ENCODE data around the gene ARPC3.
A peak's percentile ranks its signal among the peaks of the same experiment; 100 is the strongest.
"Not testable (repeated sequence)": the region's sequence is repeated elsewhere in the genome, so short reads cannot be mapped to it uniquely, and the experiment has no call there.

Gene ARPC3

GRCh38 chr12:110431957-110432587 is 18.1 kb downstream of the ARPC3 start:
- peak overlapping the region; percentile 51 for H3K27ac ChIP-seq
- TF ChIP-seq CTCF (IDR thresholded peaks at IDR 0.05) (no peak), ZFX (IDR thresholded peaks at IDR 0.05; ENCODE audit: borderline replicate concordance) (no peak)

GRCh38 chr12:110429676-110430075 is 20.5 kb downstream of the ARPC3 start:
- H3K27ac ChIP-seq: not testable (repeated sequence)

DNA sequence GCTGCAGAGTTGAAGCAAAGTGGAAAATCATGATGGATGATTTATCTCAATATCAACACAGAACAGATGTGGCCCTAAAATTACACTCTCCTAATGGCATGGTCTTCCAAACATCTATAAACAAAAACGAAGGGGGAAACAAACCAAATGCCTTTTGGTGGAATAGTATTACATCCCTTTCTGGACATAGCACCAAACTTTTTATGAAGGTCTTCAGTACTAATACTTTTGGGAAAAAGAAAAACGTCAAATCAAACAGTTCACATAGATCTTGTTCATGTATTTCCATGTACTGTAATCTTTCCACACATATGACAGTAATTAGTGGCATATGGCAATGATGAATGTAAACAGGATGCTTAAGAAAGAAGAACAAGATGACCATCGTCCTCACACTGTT is 23.7 kb downstream of the ARPC3 start:
- H3K27ac ChIP-seq: no peak overlapping the region
- TF ChIP-seq ZFX (IDR thresholded peaks at IDR 0.05; ENCODE audit: borderline replicate concordance) (no peak), CTCF (IDR thresholded peaks at IDR 0.05) (no peak)

GRCh38 chr12:110424237-110424636 is 25.9 kb downstream of the ARPC3 start:
- TF ChIP-seq ZFX (IDR thresholded peaks at IDR 0.05; ENCODE audit: borderline replicate concordance) (no peak), CTCF (IDR thresholded peaks at IDR 0.05) (no peak)
- no peak overlapping the region for H3K27ac ChIP-seq

- TF ChIP-seq ZFX (IDR thresholded peaks at IDR 0.05; ENCODE audit: borderline replicate concordance): no peak
- no peak for TF ChIP-seq CTCF (IDR thresholded peaks at IDR 0.05)
- no peak overlapping the region for H3K27ac ChIP-seq
Observed at GRCh38 chr12:110421701-110422100, 28.4 kb downstream of the ARPC3 start.

GRCh38 chr12:110421159-110421661 is 28.9 kb downstream of the ARPC3 start:
- H3K27ac ChIP-seq: no peak overlapping the region
- TF ChIP-seq CTCF (IDR thresholded peaks at IDR 0.05): no peak
- no peak for TF ChIP-seq ZFX (IDR thresholded peaks at IDR 0.05; ENCODE audit: borderline replicate concordance)

GRCh38 chr12:110420644-110421043 is 29.5 kb downstream of the ARPC3 start:
- not testable (repeated sequence) for H3K27ac ChIP-seq

DNA sequence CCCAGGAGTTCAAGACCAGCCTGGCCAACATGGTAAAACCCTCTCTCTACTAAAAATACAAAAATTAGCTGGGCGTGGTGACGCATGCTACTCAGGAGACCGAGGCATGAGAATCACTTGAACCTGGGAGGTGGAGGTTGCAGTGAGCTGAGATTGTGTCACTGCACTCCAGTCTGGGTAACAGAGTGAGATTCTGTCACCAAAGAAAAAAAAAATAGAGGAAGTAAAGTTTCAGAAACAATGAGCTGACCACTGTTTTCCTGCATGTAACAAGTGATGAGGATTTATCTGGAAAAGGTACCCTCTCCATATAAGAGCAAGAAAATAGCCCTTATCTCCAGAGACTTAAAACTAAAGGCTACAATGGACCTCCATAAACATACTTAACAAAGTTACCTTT is 33.0 kb downstream of the ARPC3 start:
- not testable (repeated sequence) for H3K27ac ChIP-seq

GRCh38 chr12:110410086-110410485 is 40.1 kb downstream of the ARPC3 start:
- not testable (repeated sequence) for H3K27ac ChIP-seq

DNA sequence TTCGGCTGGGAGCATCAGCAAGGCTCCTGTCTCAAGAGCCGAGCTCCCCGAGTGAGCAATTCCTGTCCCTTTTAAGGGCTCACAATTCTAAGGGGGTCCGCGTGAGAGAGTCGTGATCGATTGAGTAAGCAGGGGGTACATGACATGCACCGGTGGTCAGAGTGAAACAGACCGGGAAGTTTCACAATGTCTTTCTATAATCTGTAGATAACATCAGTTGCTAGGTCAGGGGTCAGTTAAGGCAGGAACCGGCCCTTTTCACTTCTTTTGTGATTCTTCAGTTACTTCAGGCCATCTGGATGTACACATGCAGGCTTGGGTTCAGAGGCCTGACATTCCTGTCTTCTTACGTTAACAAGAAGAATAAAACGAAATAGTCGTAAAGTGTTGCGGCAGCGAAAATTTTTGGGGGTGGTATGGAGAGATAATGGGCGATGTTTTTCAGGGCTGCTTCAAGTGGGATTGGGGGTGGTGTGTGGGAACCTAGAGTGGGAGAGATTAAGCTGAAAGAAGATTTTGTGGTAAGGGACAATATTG is 44.9 kb downstream of the ARPC3 start:
- H3K27ac ChIP-seq: not testable (repeated sequence)
